HCT116 (cell line): ENCODE data around the gene GRIK5. TPM values are rescaled to one million over a fixed set of nuclear protein-coding genes. Genes with fewer than 3 reads are reported as not detected.

ENCODE experiments used
- ATAC-seq: fragments of 200-7000 bp; cut with Tn5 transposase; 2 replicates; pipeline ENCODE4 v1.9.1; 2020; ENCODE audit warnings: mild to moderate bottlenecking, moderate library complexity
- BruUV-seq: library from RNA; stranded (reverse); fragments of 400-500 nt; replicated peaks from 2 replicates; lab custom pipeline; 2021; lab: Mats Ljungman, UMichigan
- CTCF ChIA-PET: fragments of 300-600 bp; sonication (Branson Sonifier 250); formaldehyde crosslinking; loops from one replicate; lab custom pipeline; 2021; ENCODE audit warnings: antibody characterized with exemption; lab: Charles Lee
- POLR2A ChIA-PET: fragments of 300-600, 350-600 bp; sonication (Branson Sonifier 250); formaldehyde crosslinking; loops from one replicate; lab custom pipeline; 2021; ENCODE audit warnings: antibody characterized with exemption; lab: Charles Lee
- RAD21 ChIA-PET, 2 experiments: fragments of 300-600 bp; sonication (Branson Sonifier 250); formaldehyde crosslinking; loops; one replicate each; lab custom pipeline; 2023; ENCODE audit warnings: low total read pairs in 2 of 2; ENCODE audit not compliant: uncharacterized antibody in 2 of 2, unreplicated experiment in 2 of 2, low non-redundant PET in 1 of 2; lab: Charles Lee
- DNase-seq: peaks from one replicate; pipeline ENCODE4 v3.0.0-alpha.2; 2010; ENCODE audit warnings: low read depth, low spot score
- H2AFZ ChIP-seq: fragments of 200-600 bp; shearing (Covaris generic), sonication (generic); 2 replicates; pipeline ENCODE4 v1.6.1; 2017; ENCODE audit warnings: low read depth, mixed run types, mixed read lengths, antibody characterized with exemption, low read length; ENCODE audit not compliant: poor library complexity, severe bottlenecking
- H3K27ac ChIP-seq: 2 replicates; pipeline ENCODE4 v1.5.1; 2012; ENCODE audit warnings: low read depth, low read length
- H3K27me3 ChIP-seq: fragments of 200-600 bp; sonication (generic); 2 replicates; pipeline ENCODE4 v1.6.1; 2016; ENCODE audit warnings: mixed run types, low read length, mixed read lengths; ENCODE audit not compliant: insufficient read depth
- H3K36me3 ChIP-seq, 2 experiments: fragments of 200-500 bp in 1 of 2; fragments of 200-600 bp in 1 of 2; sonication (Bioruptor generic) in 1 of 2; sonication (generic) in 1 of 2; 2 replicates each; pipeline versions ENCODE4 v1.5.1 to v1.6.1; 2014 to 2016; ENCODE audit warnings: low read length in 2 of 2, inconsistent platforms in 1 of 2, mixed read lengths in 1 of 2, mixed run types in 1 of 2; ENCODE audit not compliant: insufficient read depth in 2 of 2, control insufficient read depth in 1 of 2
- H3K4me1 ChIP-seq, 2 experiments: fragments of 200-600 bp in 1 of 2; sonication (generic) in 1 of 2; 2 replicates each; pipeline versions ENCODE4 v1.5.1 to v1.6.1; 2012 to 2017; ENCODE audit warnings: low read length in 2 of 2, inconsistent platforms in 1 of 2, mild to moderate bottlenecking in 1 of 2, mixed read lengths in 1 of 2, mixed run types in 1 of 2, moderate library complexity in 1 of 2; ENCODE audit not compliant: insufficient read depth in 2 of 2, control insufficient read depth in 1 of 2
- H3K4me2 ChIP-seq: fragments of 200-600 bp; sonication (generic); 2 replicates; pipeline ENCODE4 v1.6.1; 2017; ENCODE audit warnings: mixed run types, low read length, mixed read lengths
- H3K4me3 ChIP-seq, 2 experiments: fragments of 200-600 bp in 1 of 2; sonication (generic) in 1 of 2; replicated peaks in 1 of 2; 2 replicates each; pipeline ENCODE4 v1.5.1; 2011 to 2016; ENCODE audit warnings: low read length in 2 of 2, control low read depth in 1 of 2, low read depth in 1 of 2, mild to moderate bottlenecking in 1 of 2, mixed read lengths in 1 of 2, mixed run types in 1 of 2
- H3K79me2 ChIP-seq: fragments of 200-600 bp; sonication (generic); 2 replicates; pipeline ENCODE4 v1.6.1; 2017; ENCODE audit warnings: mild to moderate bottlenecking, mixed run types, low read length, moderate library complexity, mixed read lengths; ENCODE audit not compliant: insufficient read depth
- H3K9ac ChIP-seq: fragments of 200-600 bp; sonication (generic); 2 replicates; pipeline ENCODE4 v1.6.1; 2016; ENCODE audit warnings: low read length, mixed read lengths
- H3K9me2 ChIP-seq: fragments of 200-600 bp; sonication (generic), shearing (Covaris generic); 2 replicates; pipeline ENCODE4 v1.6.1; 2017; ENCODE audit warnings: mixed run types, mild to moderate bottlenecking, moderate library complexity; ENCODE audit not compliant: insufficient read depth
- H3K9me3 ChIP-seq, 2 experiments: fragments of 200-500 bp in 1 of 2; fragments of 200-600 bp in 1 of 2; sonication (Bioruptor generic) in 1 of 2; sonication (generic) in 1 of 2; 2 replicates each; pipeline ENCODE4 v1.6.1; 2014 to 2017; ENCODE audit warnings: low read length in 2 of 2, mixed read lengths in 2 of 2, inconsistent platforms in 1 of 2, low read depth in 1 of 2, mild to moderate bottlenecking in 1 of 2, mixed run types in 1 of 2, moderate library complexity in 1 of 2; ENCODE audit not compliant: control insufficient read depth in 1 of 2, insufficient read depth in 1 of 2
- H4K20me1 ChIP-seq: fragments of 200-600 bp; sonication (generic), shearing (Covaris generic); 2 replicates; pipeline ENCODE4 v1.6.1; 2017; ENCODE audit warnings: mixed run types, mild to moderate bottlenecking, moderate library complexity; ENCODE audit not compliant: insufficient read depth
- ELF1 ChIP-seq: IDR thresholded peaks from 2 replicates; pipeline ENCODE4 v1.6.1; 2012; ENCODE audit warnings: low read depth, borderline replicate concordance
- FOSL1 ChIP-seq: IDR thresholded peaks from 2 replicates; pipeline ENCODE4 v1.6.1; 2012; ENCODE audit warnings: low read depth
- POLR2A ChIP-seq: IDR thresholded peaks from 2 replicates; pipeline ENCODE4 v1.7.0; 2011; ENCODE audit warnings: borderline replicate concordance; ENCODE audit not compliant: insufficient read depth, insufficient read length; ENCODE audit errors: extremely low read depth
- SP1 ChIP-seq: IDR thresholded peaks from 2 replicates; pipeline ENCODE4 v1.6.1; 2012; ENCODE audit warnings: low read depth
- YY1 ChIP-seq: IDR thresholded peaks from 2 replicates; pipeline ENCODE4 v1.6.1; 2011; ENCODE audit warnings: low read length, low read depth, moderate library complexity, mild to moderate bottlenecking; ENCODE audit not compliant: insufficient replicate concordance; ENCODE audit errors: extremely low read depth
- ZFX ChIP-seq: fragments of 450-650 bp; IDR thresholded peaks from 2 replicates; pipeline ENCODE4 v1.6.1; 2017
- ZNF274 ChIP-seq: fragments of 200-500 bp; sonication (Bioruptor generic); IDR thresholded peaks from 2 replicates; pipeline ENCODE4 v1.6.1; 2014; ENCODE audit warnings: mild to moderate bottlenecking, low read depth, low read length, inconsistent platforms
- intact Hi-C: fragments of 100-400 bp; cut with micrococcal nuclease; formaldehyde crosslinking; loops from 2 replicates; pipeline ENCODE4 v1.10.0; 2022
- total RNA-seq: library from RNA; stranded (reverse); gene quantifications from one replicate; pipeline ENCODE4 v1.2.1, GENCODE V29; 2021; ENCODE audit not compliant: unreplicated experiment
- TF ChIP-seq, protein P1 (sequence below), 3 experiments: fragments of 200-600 bp in 1 of 3; sonication (generic) in 1 of 3; IDR thresholded peaks in 2 of 3; conservative IDR thresholded peaks in 1 of 3; 2 replicates each; pipeline ENCODE4 v1.5.1; 2012 to 2017; ENCODE audit warnings: low read depth in 2 of 3, low read length in 2 of 3, antibody characterized with exemption in 1 of 3, borderline replicate concordance in 1 of 3, control low read depth in 1 of 3, mild to moderate bottlenecking in 1 of 3, mixed read lengths in 1 of 3, mixed run types in 1 of 3, moderate library complexity in 1 of 3; ENCODE audit not compliant: insufficient read depth in 1 of 3

GRIK5 gene
- total RNA-seq, 1 experiment from 2014 or later, result 1.7 TPM

DNA sequence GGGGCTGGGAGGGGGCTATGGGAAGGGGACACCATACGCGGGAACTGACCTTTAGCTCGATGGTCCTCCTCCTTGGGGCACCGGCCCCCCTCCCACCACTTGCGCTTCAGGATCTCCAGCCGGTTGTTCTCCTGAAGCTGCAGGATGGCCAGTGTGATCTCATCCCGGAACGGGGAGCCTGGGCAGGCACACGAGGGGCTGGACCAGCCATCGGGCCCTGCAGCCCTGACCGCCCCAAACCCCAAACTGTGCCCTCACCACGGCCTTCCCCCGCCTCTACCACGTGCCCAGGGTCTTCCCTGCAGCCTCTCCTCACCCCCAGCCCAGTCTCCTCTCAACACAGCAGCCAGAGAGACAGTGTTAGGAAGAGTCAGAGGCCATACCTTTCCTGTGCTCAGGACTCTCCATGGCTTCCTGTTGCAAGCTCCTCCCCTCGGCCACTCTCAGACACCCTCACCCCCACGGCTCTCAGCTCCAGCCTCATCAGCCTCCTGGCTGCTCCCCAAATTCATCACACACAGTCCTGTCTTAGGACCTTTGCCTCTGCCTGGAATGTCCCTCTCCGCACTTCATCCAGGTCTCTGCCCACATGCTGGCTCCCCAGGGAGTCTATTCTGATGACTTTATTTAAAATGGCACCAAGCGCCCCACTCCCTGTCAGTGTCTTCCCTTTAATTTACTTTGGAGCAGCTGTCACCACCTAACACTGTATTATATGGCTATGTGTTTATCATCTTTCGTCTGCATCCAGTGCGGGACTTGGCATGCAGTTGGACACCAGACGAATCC, 66.3 kb downstream of the GRIK5 start (continued):
- TF ChIP-seq SP1 (no peak), FOSL1 (no peak)
- TF ChIP-seq, protein P1, sequence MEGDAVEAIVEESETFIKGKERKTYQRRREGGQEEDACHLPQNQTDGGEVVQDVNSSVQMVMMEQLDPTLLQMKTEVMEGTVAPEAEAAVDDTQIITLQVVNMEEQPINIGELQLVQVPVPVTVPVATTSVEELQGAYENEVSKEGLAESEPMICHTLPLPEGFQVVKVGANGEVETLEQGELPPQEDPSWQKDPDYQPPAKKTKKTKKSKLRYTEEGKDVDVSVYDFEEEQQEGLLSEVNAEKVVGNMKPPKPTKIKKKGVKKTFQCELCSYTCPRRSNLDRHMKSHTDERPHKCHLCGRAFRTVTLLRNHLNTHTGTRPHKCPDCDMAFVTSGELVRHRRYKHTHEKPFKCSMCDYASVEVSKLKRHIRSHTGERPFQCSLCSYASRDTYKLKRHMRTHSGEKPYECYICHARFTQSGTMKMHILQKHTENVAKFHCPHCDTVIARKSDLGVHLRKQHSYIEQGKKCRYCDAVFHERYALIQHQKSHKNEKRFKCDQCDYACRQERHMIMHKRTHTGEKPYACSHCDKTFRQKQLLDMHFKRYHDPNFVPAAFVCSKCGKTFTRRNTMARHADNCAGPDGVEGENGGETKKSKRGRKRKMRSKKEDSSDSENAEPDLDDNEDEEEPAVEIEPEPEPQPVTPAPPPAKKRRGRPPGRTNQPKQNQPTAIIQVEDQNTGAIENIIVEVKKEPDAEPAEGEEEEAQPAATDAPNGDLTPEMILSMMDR (IDR thresholded peaks at IDR 0.05 in 2 of 3, conservative IDR thresholded peaks at IDR 0.05 in 1 of 3; ENCODE audit: borderline replicate concordance in 1 of 3, insufficient read depth in 1 of 3, low read depth in 2 of 3, low read length in 2 of 3), result no peak

DNA sequence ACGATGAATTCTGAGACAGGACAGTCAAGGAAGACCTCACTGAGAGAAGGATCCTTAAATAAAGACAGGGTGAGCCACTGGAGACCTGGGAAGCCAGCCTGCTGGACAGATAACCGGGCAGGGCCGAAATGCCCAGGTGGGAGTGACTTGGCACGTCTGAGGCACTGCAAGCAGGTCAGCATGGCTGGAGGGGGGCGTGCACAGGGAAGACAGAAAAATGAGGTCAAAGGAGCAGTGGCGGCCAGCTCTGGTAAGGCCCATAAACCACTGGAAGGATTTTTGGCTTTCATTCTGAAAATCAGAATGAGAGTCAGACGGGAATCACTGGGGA, 70.2 kb downstream of the GRIK5 start:
- Histone ChIP-seq H2AFZ (no peak overlapping the region), H3K9ac (no peak overlapping the region), H3K4me3 (no peak overlapping the region), H3K4me2 (no peak overlapping the region), H3K27ac (no peak overlapping the region), H3K9me3 (no peaks in the 10 kb centered on the region), H4K20me1 (no peaks in the 10 kb centered on the region), H3K79me2 (no peaks in the 10 kb centered on the region), H3K4me1 (peaks cover 0 to 11% of the 10 kb centered on the region in 2 experiments; a peak in 2 of 4 replicates), H3K36me3 (no peaks in the 10 kb centered on the region), H3K9me2 (no peaks in the 10 kb centered on the region), H3K27me3 (peaks cover 28% of the 10 kb centered on the region; the same call in 1 of the 2 replicates)
- ChIA-PET CTCF (no interaction called here), POLR2A (no interaction called here), RAD21 (no interaction called here)
- no peak for DNase-seq
- intact Hi-C loops, result loop anchor here (10.0 kb wide), 1 partner anchor 95 kb away; no protein-coding TSS in a partner anchor
- BruUV-seq, result no TSS peak
- TF ChIP-seq ZFX (no peak), YY1 (no peak), ELF1 (no peak), POLR2A (no peak), ZNF274 (no peak)
- ATAC-seq, result no peak
